PC-3 (cell line): ENCODE results near the gene USP9X.

Source experiments
- EZH2 ChIP-seq: fragments of 300-600 bp; sonication (generic); IDR thresholded peaks from one replicate; pipeline ENCODE4 v1.6.1; 2017; ENCODE audit warnings: antibody characterized with exemption, mild to moderate bottlenecking, low read length; ENCODE audit not compliant: unreplicated experiment
- EZH2phosphoT487 ChIP-seq: fragments of 300-600 bp; sonication (generic); IDR thresholded peaks from 2 replicates; pipeline ENCODE4 v1.6.1; 2018; ENCODE audit warnings: mild to moderate bottlenecking, antibody characterized with exemption, low read length, borderline replicate concordance
- TF ChIP-seq, protein P1 (sequence below): fragments of 300-600 bp; sonication (generic); conservative IDR thresholded peaks from 2 replicates; pipeline ENCODE4 v1.5.1; 2017; ENCODE audit warnings: antibody characterized with exemption, low read depth, mild to moderate bottlenecking, low read length

DNA sequence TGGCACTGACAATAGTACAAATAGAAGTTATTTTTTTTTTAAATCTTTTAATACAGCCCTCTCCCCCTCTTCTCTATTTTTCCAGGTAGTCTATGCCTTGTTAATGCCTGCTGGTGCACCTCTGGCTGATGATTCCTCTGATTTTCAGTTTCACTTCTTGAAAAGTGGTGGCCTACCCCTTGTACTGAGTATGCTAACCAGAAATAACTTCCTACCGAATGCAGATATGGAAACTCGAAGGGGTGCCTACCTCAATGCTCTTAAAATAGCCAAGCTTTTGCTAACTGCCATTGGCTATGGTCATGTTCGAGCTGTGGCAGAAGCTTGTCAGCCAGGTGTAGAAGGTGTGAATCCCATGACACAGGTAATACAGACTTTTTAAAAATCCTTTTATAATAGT, 99.1 kb downstream of the USP9X start:
- TF ChIP-seq, protein P1, sequence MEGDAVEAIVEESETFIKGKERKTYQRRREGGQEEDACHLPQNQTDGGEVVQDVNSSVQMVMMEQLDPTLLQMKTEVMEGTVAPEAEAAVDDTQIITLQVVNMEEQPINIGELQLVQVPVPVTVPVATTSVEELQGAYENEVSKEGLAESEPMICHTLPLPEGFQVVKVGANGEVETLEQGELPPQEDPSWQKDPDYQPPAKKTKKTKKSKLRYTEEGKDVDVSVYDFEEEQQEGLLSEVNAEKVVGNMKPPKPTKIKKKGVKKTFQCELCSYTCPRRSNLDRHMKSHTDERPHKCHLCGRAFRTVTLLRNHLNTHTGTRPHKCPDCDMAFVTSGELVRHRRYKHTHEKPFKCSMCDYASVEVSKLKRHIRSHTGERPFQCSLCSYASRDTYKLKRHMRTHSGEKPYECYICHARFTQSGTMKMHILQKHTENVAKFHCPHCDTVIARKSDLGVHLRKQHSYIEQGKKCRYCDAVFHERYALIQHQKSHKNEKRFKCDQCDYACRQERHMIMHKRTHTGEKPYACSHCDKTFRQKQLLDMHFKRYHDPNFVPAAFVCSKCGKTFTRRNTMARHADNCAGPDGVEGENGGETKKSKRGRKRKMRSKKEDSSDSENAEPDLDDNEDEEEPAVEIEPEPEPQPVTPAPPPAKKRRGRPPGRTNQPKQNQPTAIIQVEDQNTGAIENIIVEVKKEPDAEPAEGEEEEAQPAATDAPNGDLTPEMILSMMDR: no peak
- TF ChIP-seq EZH2phosphoT487: no peak
- TF ChIP-seq EZH2: no peak
